ENCODE measurements around the gene CTNNBIP1. TPM values are rescaled to one million over a fixed set of nuclear protein-coding genes. Genes with fewer than 3 reads are reported as not detected.
"Not testable (repeated sequence)": the region's sequence is repeated elsewhere in the genome, so short reads cannot be mapped to it uniquely, and the experiment has no call there.

The CTNNBIP1 gene
- total RNA-seq, 1 experiment from 2014 or later, result 44.4 TPM

DNA sequence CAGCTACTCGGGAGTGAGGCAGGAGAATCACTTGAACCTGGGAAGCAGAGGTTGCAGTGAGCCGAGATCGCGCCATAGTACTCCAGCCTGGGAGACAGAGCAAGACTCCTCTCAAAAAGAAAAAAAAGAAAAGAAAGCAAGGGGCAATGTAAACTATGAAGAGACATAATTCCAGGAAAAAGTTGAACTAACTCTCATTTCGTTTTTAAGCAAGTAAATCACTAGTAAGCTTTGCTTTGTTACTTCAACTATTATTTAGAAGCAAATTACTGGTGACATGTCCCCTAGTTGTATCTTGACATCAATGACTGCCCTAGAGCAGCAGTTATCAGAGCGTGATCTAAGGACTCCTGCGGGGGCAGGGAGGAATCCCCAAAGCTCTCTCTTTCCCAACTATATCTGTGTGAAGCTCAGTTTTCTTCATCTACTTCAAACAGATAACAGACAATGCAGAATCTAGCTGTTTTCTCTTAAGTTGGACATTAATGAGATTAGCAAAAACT, 105.0 kb downstream of the CTNNBIP1 start:
- Histone ChIP-seq H3K79me1 (ENCODE audit: insufficient read depth, low read depth, low read length, poor library complexity, severe bottlenecking) (peaks cover 20% of the 10 kb centered on the region), H3K27me3 (ENCODE audit: insufficient read depth, low read length) (no peaks in the 10 kb centered on the region), H3K14ac (ENCODE audit: insufficient read depth, low read length) (no peak overlapping the region), H3K23ac (ENCODE audit: insufficient read length, low read depth, low read length) (no peak overlapping the region), H3K18ac (ENCODE audit: insufficient read length, low read depth, low read length) (no peak overlapping the region), H2BK20ac (ENCODE audit: low read depth, low read length, poor library complexity, severe bottlenecking) (no peak overlapping the region), H3K27ac (ENCODE audit: insufficient read length, low read depth, low read length) (no peak overlapping the region), H2BK15ac (ENCODE audit: low read depth, low read length) (no peak overlapping the region), H2BK5ac (ENCODE audit: insufficient read length, low read length) (no peak overlapping the region), H3K9me3 (ENCODE audit: control insufficient read depth, low read depth, low read length) (no peaks in the 10 kb centered on the region), H4K5ac (ENCODE audit: insufficient read length, low read depth, low read length) (no peak overlapping the region), H2AK5ac (ENCODE audit: insufficient read length, low read length) (no peak overlapping the region), H3K79me2 (ENCODE audit: insufficient read depth, low read length) (peaks cover 11% of the 10 kb centered on the region; the same call in 1 of the 2 replicates), H4K91ac (ENCODE audit: insufficient read length, low read depth, low read length) (no peak overlapping the region), H3K56ac (ENCODE audit: insufficient read length, low read depth, low read length) (no peak overlapping the region), H3T11ph (ENCODE audit: low read length) (no peak overlapping the region), H3K9ac (ENCODE audit: extremely low read depth, insufficient read length, low read length) (no peak overlapping the region), H3K4me2 (ENCODE audit: insufficient read depth, insufficient read length, low read length) (no peak overlapping the region), H2BK120ac (ENCODE audit: low read depth, low read length, poor library complexity, severe bottlenecking) (no peak overlapping the region), H4K20me1 (ENCODE audit: control insufficient read depth, insufficient read depth, insufficient read length) (no peaks in the 10 kb centered on the region), H3K4me1 (ENCODE audit: insufficient read depth, low read length) (peaks cover 3% of the 10 kb centered on the region; the same call in 1 of the 2 replicates), H3K4ac (ENCODE audit: low read depth, low read length) (no peak overlapping the region), H3K23me2 (ENCODE audit: insufficient read length, low read depth, low read length, poor library complexity, severe bottlenecking) (no peaks in the 10 kb centered on the region), H2AFZ (ENCODE audit: low read length) (no peak overlapping the region), H4K8ac (replicated peaks; ENCODE audit: insufficient read length, low read depth, low read length) (no peak overlapping the region), H2BK12ac (ENCODE audit: insufficient read length, low read depth, low read length) (no peak overlapping the region)
- H3K27ac Mint-ChIP-seq, result peak overlapping the region in 2 of 3 experiments; percentile 87 to 94; a peak in 4 of 7 replicates
- no peak overlapping the region for H3K4me3 Mint-ChIP-seq
- H3K9me3 Mint-ChIP-seq, result no peaks in the 10 kb centered on the region; a peak in 1 of 5 replicates
- H3K4me1 Mint-ChIP-seq, result peaks cover 31 to 39% of the 10 kb centered on the region in 2 experiments
- no peak for DNase-seq
- WGBS (ENCODE audit: extremely low coverage, insufficient read length, low lambda C conversion rate), result no CpG with 5 or more reads among the region's 7 CpGs
- peaks cover 3 to 10% (median 6%) of the 10 kb centered on the region in 3 experiments; a peak in 5 of 7 replicates for H3K36me3 Mint-ChIP-seq (ENCODE audit: insufficient read depth in 1 of 3, low read depth in 3 of 3)
- H3K27me3 Mint-ChIP-seq (ENCODE audit: low read depth), result no peaks in the 10 kb centered on the region
- TF ChIP-seq CTCF (conservative IDR thresholded peaks at IDR 0.05), result no peak

GRCh38 chr1:9803003-9803918, 106.8 kb downstream of the CTNNBIP1 start:
- not testable (repeated sequence) for H3K27me3 ChIP-seq (ENCODE audit: insufficient read depth, low read length); H2BK120ac ChIP-seq (ENCODE audit: low read depth, low read length, poor library complexity, severe bottlenecking); H3K23me2 ChIP-seq (ENCODE audit: insufficient read length, low read depth, low read length, poor library complexity, severe bottlenecking); H3T11ph ChIP-seq (ENCODE audit: low read length); DNase-seq; H3K9me3 Mint-ChIP-seq; H3K4me2 ChIP-seq (ENCODE audit: insufficient read depth, insufficient read length, low read length); H4K91ac ChIP-seq (ENCODE audit: insufficient read length, low read depth, low read length); H3K4me3 Mint-ChIP-seq; H3K9ac ChIP-seq (ENCODE audit: extremely low read depth, insufficient read length, low read length); H3K9me3 ChIP-seq (ENCODE audit: control insufficient read depth, low read depth, low read length); H3K56ac ChIP-seq (ENCODE audit: insufficient read length, low read depth, low read length); H2BK5ac ChIP-seq (ENCODE audit: insufficient read length, low read length); H3K27ac ChIP-seq (ENCODE audit: insufficient read length, low read depth, low read length); H3K27me3 Mint-ChIP-seq (ENCODE audit: low read depth); H3K4ac ChIP-seq (ENCODE audit: low read depth, low read length); H3K79me2 ChIP-seq (ENCODE audit: insufficient read depth, low read length); H4K5ac ChIP-seq (ENCODE audit: insufficient read length, low read depth, low read length); H3K18ac ChIP-seq (ENCODE audit: insufficient read length, low read depth, low read length); H2BK15ac ChIP-seq (ENCODE audit: low read depth, low read length); H3K4me1 ChIP-seq (ENCODE audit: insufficient read depth, low read length); H2BK12ac ChIP-seq (ENCODE audit: insufficient read length, low read depth, low read length); H2BK20ac ChIP-seq (ENCODE audit: low read depth, low read length, poor library complexity, severe bottlenecking); H2AFZ ChIP-seq (ENCODE audit: low read length); H3K14ac ChIP-seq (ENCODE audit: insufficient read depth, low read length); H4K8ac ChIP-seq (replicated peaks; ENCODE audit: insufficient read length, low read depth, low read length); H3K23ac ChIP-seq (ENCODE audit: insufficient read length, low read depth, low read length); H4K20me1 ChIP-seq (ENCODE audit: control insufficient read depth, insufficient read depth, insufficient read length); H2AK5ac ChIP-seq (ENCODE audit: insufficient read length, low read length)
- Mint-ChIP-seq H3K36me3 (ENCODE audit: insufficient read depth in 1 of 3, low read depth in 3 of 3) (peaks cover 3 to 10% (median 6%) of the 10 kb centered on the region in 3 experiments; a peak in 5 of 7 replicates), H3K4me1 (peaks cover 24 to 29% of the 10 kb centered on the region in 2 experiments), H3K27ac (peak overlapping the region in 1 of 3 experiments; percentile 60; a peak in 2 of 7 replicates)
- no CpG with 5 or more reads among the region's 13 CpGs for WGBS (ENCODE audit: extremely low coverage, insufficient read length, low lambda C conversion rate)
- peaks cover 10% of the 10 kb centered on the region for H3K79me1 ChIP-seq (ENCODE audit: insufficient read depth, low read depth, low read length, poor library complexity, severe bottlenecking)
